Neural cell (in vitro differentiated cells): ENCODE results near the gene ASB18.

ENCODE experiments used
- EP300 ChIP-seq: fragments of 450-650 bp; conservative IDR thresholded peaks from 2 replicates; pipeline ENCODE4 v1.6.1; 2014; ENCODE audit warnings: antibody characterized with exemption, mild to moderate bottlenecking, moderate library complexity; ENCODE audit not compliant: poor library complexity, severe bottlenecking
- EZH2 ChIP-seq: fragments of 200-600, 300-800 bp; shearing (Covaris generic), sonication (generic); IDR thresholded peaks from 2 replicates; pipeline ENCODE4 v1.6.1; 2014; ENCODE audit warnings: antibody characterized with exemption, low read length, borderline replicate concordance, mild to moderate bottlenecking; ENCODE audit not compliant: insufficient read depth, poor library complexity, severe bottlenecking
- MXI1 ChIP-seq: fragments of 450-650 bp; conservative IDR thresholded peaks from 2 replicates; pipeline ENCODE4 v1.6.1; 2014; ENCODE audit warnings: antibody characterized with exemption, mild to moderate bottlenecking; ENCODE audit not compliant: poor library complexity, severe bottlenecking
- RAD21 ChIP-seq: fragments of 450-650 bp; conservative IDR thresholded peaks from 2 replicates; pipeline ENCODE4 v1.6.1; 2014; ENCODE audit warnings: antibody characterized with exemption, mild to moderate bottlenecking, moderate library complexity
- TAF1 ChIP-seq: IDR thresholded peaks from 2 replicates; pipeline ENCODE4 v1.6.1; 2012; ENCODE audit warnings: low read depth
- TF ChIP-seq, protein P1 (sequence below): fragments of 450-650 bp; IDR thresholded peaks from 2 replicates; pipeline ENCODE4 v1.5.1; 2014; ENCODE audit warnings: antibody characterized with exemption, mild to moderate bottlenecking, moderate library complexity; ENCODE audit not compliant: poor library complexity, severe bottlenecking

DNA sequence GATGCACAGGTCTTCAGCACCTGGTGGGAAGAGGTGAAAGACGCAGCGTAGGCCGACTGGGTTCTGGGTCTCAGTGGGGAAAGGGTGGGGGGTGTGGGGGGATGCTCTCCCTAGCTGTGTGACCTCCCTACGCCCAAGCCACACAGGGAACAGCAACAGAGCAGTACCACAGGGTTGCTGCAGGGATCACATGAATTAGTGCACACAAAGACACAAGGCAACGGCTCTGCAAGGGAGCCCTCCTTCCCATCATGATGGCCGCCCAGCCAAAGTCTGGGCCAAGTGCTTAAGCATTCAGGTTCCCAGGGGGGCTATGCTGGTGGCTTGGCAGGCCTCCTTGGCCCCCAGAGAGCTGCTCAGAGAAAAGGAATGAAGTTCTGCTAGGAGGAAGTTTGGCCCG, 67.8 kb downstream of the ASB18 start:
- TF ChIP-seq, protein P1, sequence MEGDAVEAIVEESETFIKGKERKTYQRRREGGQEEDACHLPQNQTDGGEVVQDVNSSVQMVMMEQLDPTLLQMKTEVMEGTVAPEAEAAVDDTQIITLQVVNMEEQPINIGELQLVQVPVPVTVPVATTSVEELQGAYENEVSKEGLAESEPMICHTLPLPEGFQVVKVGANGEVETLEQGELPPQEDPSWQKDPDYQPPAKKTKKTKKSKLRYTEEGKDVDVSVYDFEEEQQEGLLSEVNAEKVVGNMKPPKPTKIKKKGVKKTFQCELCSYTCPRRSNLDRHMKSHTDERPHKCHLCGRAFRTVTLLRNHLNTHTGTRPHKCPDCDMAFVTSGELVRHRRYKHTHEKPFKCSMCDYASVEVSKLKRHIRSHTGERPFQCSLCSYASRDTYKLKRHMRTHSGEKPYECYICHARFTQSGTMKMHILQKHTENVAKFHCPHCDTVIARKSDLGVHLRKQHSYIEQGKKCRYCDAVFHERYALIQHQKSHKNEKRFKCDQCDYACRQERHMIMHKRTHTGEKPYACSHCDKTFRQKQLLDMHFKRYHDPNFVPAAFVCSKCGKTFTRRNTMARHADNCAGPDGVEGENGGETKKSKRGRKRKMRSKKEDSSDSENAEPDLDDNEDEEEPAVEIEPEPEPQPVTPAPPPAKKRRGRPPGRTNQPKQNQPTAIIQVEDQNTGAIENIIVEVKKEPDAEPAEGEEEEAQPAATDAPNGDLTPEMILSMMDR = no peak
- no peak for TF ChIP-seq TAF1
- TF ChIP-seq RAD21 = no peak
- TF ChIP-seq MXI1 = no peak
- TF ChIP-seq EP300 = no peak
- TF ChIP-seq EZH2 = no peak
